Fibroblast of upper back skin (primary cell): ENCODE measurements around the gene NTHL1.

Experiments
- DNase-seq: peaks from one replicate; pipeline ENCODE4 v3.0.0-alpha.2; 2013

The NTHL1 gene

DNA sequence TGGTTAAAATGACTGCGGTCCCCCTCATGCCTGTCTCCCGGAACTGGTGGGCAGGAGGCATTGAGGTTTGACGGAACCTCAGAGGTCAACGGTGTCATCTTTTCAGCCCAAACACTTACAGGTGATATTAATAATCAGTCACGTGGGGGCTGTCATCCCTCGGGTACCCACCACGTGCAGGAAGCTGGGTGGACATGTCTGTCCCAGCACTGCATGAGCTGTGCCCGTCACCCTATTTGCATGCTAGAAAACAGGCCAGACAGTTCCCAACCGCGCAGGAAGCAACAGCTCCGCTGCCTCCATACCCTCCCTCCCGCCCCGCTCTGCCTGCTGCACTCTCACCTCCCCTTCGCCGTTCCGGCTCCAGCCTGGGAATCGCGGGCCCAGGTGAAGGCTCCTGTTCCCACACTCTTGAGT lies 56.5 kb downstream of the NTHL1 start:
- no peak for DNase-seq

- no peak for DNase-seq
Observed at GRCh38 chr16:1990351-1991134, 57.1 kb downstream of the NTHL1 start.

GRCh38 chr16:1990101-1990350 lies 57.6 kb downstream of the NTHL1 start:
- DNase-seq, result no peak
